Measurements from ENCODE around the gene MIPEP.

Gene MIPEP

GRCh38 chr13:23796551-23796950 lies 92.6 kb downstream of the MIPEP start:
- H3K4me3 ChIP-seq, result no peak overlapping the region
- no peak overlapping the region for H3K27ac ChIP-seq
- no peak for TF ChIP-seq CTCF (IDR thresholded peaks at IDR 0.05)
- no peak for DNase-seq (ENCODE audit: low spot score)

GRCh38 chr13:23794267-23795161 lies 94.7 kb downstream of the MIPEP start:
- H3K27ac ChIP-seq, result peak overlapping the region; percentile 6 to 22
- peak overlapping the region; percentile 7 for H3K4me3 ChIP-seq
- DNase-seq (ENCODE audit: low spot score), result no peak
- TF ChIP-seq CTCF (IDR thresholded peaks at IDR 0.05), result no peak

GRCh38 chr13:23793711-23794110 lies 95.5 kb downstream of the MIPEP start:
- no peak for DNase-seq (ENCODE audit: low spot score)
- no peak overlapping the region for H3K4me3 ChIP-seq
- H3K27ac ChIP-seq, result peak overlapping the region; percentile 6 to 22
- TF ChIP-seq CTCF (IDR thresholded peaks at IDR 0.05), result no peak

- no peak for DNase-seq (ENCODE audit: low spot score)
- H3K27ac ChIP-seq, result no peak overlapping the region
- TF ChIP-seq CTCF (IDR thresholded peaks at IDR 0.05), result no peak
- H3K4me3 ChIP-seq, result no peak overlapping the region
These were observed 96.5 kb downstream of the MIPEP start for GRCh38 chr13:23792680-23793079.

- no peak for TF ChIP-seq CTCF (IDR thresholded peaks at IDR 0.05)
- Histone ChIP-seq H3K4me3 (no peak overlapping the region), H3K27ac (peak overlapping the region in 1 of 2 donors; percentile 59)
- DNase-seq (ENCODE audit: low spot score), result no peak
These were observed 98.5 kb downstream of the MIPEP start for GRCh38 chr13:23790577-23791170.

- no peak for TF ChIP-seq CTCF (IDR thresholded peaks at IDR 0.05)
- Histone ChIP-seq H3K4me3 (no peak overlapping the region), H3K27ac (no peak overlapping the region)
- no peak for DNase-seq (ENCODE audit: low spot score)
These were observed 99.4 kb downstream of the MIPEP start for GRCh38 chr13:23789576-23790346.
